AG04449 (cell line): Measurements from ENCODE around the gene RHOD.

Experiments used
- CTCF ChIA-PET: fragments of 350-600 bp; formaldehyde crosslinking; extraction: SDS; loops from one replicate; lab custom pipeline; 2021; ENCODE audit warnings: antibody characterized with exemption; lab: Yijun Ruan, JAX
- POLR2A ChIA-PET: fragments of 400-600, 350-600 bp; formaldehyde crosslinking; extraction: SDS; loops from one replicate; lab custom pipeline; 2020; ENCODE audit warnings: antibody characterized with exemption, inconsistent platforms; lab: Yijun Ruan, JAX
- DNase-seq: peaks from one replicate; pipeline ENCODE4 v3.0.0-alpha.2; 2010; ENCODE audit warnings: low read depth, low spot score
- H3K4me3 ChIP-seq: 2 replicates; pipeline ENCODE4 v1.5.1; 2011; ENCODE audit warnings: low read depth, mild to moderate bottlenecking, control low read depth, low read length
- CTCF ChIP-seq: IDR thresholded peaks from one replicate; pipeline ENCODE4 v1.5.1; 2011; ENCODE audit warnings: mild to moderate bottlenecking, moderate library complexity, low read length, control low read depth, inconsistent platforms; ENCODE audit not compliant: insufficient read depth; ENCODE audit errors: missing control alignments

Gene RHOD

GRCh38 chr11:67045314-67045713, 11.3 kb upstream of the RHOD start:
- POLR2A ChIA-PET, result no interaction called here
- peak; percentile 57 for DNase-seq
- CTCF ChIA-PET, result interaction anchor here (1.7 to 8.9 kb wide), 2 partner anchors 8 to 17 kb away, joined by 3 to 63 read pairs; no protein-coding TSS in a partner anchor
- TF ChIP-seq CTCF, result no peak
- no peak overlapping the region for H3K4me3 ChIP-seq

GRCh38 chr11:67048515-67049130, 8.0 kb upstream of the RHOD start:
- ChIA-PET CTCF (no interaction called here), POLR2A (no interaction called here)
- H3K4me3 ChIP-seq, result no peak overlapping the region
- DNase-seq, result no peak
- no peak for TF ChIP-seq CTCF

GRCh38 chr11:67050139-67050538, 6.5 kb upstream of the RHOD start:
- ChIA-PET POLR2A (no interaction called here), CTCF (interaction anchor here (6.3 kb wide), 1 partner anchor 9 kb away, joined by 63 read pairs; no protein-coding TSS in a partner anchor)
- H3K4me3 ChIP-seq, result no peak overlapping the region
- no peak for DNase-seq
- TF ChIP-seq CTCF, result no peak

GRCh38 chr11:67051180-67051893, 5.3 kb upstream of the RHOD start:
- POLR2A ChIA-PET, result no interaction called here
- CTCF ChIA-PET, result interaction anchor here (0.6 to 6.3 kb wide), 8 partner anchors 10 to 766 kb away, joined by 3 to 63 read pairs (median 4); partner anchors contain the start of gene RCE1
- TF ChIP-seq CTCF, result no peak
- no peak overlapping the region for H3K4me3 ChIP-seq
- no peak for DNase-seq

GRCh38 chr11:67051945-67052488, 4.6 kb upstream of the RHOD start:
- TF ChIP-seq CTCF, result no peak
- DNase-seq, result no peak
- CTCF ChIA-PET, result interaction anchor here (0.8 to 6.3 kb wide), 7 partner anchors 11 to 209 kb away, joined by 3 to 63 read pairs (median 5); partner anchors contain the start of gene RCE1
- no peak overlapping the region for H3K4me3 ChIP-seq
- POLR2A ChIA-PET, result no interaction called here

GRCh38 chr11:67052891-67053290, 3.8 kb upstream of the RHOD start:
- H3K4me3 ChIP-seq, result no peak overlapping the region
- POLR2A ChIA-PET, result interaction anchor here (0.7 kb wide), 1 partner anchor 50 kb away, joined by 3 read pairs; no protein-coding TSS in a partner anchor
- CTCF ChIA-PET, result interaction anchor here (0.9 to 6.3 kb wide), 12 partner anchors 12 to 298 kb away, joined by 3 to 63 read pairs (median 4); partner anchors contain the start of gene RCE1
- no peak for DNase-seq
- no peak for TF ChIP-seq CTCF
